Effector memory CD4-positive, alpha-beta T cell (primary cell): ENCODE data around the gene HEY2.
A peak's percentile ranks its signal among the peaks of the same experiment; 100 is the strongest.

Experiments used
- DNase-seq, 3 donors: peaks; one replicate each; pipeline ENCODE4 v3.0.0-alpha.2; 2020
- H3K27ac ChIP-seq: 2 replicates; pipeline ENCODE4 v1.7.0; 2013; ENCODE audit warnings: mild to moderate bottlenecking, low read length, moderate library complexity; ENCODE audit not compliant: insufficient read depth, poor library complexity, severe bottlenecking
- H3K27me3 ChIP-seq: replicated peaks from 2 replicates; pipeline ENCODE4 v1.7.0; 2013; ENCODE audit warnings: mild to moderate bottlenecking, low read length; ENCODE audit not compliant: insufficient read depth, control insufficient read depth, poor library complexity, severe bottlenecking
- H3K36me3 ChIP-seq: 2 replicates; pipeline ENCODE4 v1.7.0; 2013; ENCODE audit warnings: mild to moderate bottlenecking, low read length, moderate library complexity; ENCODE audit not compliant: control insufficient read depth, insufficient read depth
- H3K4me1 ChIP-seq: 2 replicates; pipeline ENCODE4 v1.7.0; 2013; ENCODE audit warnings: low read length, mild to moderate bottlenecking; ENCODE audit not compliant: control insufficient read depth, insufficient read depth, poor library complexity, severe bottlenecking
- H3K4me3 ChIP-seq: 2 replicates; pipeline ENCODE4 v1.7.0; 2013; ENCODE audit warnings: low read length, low read depth, mild to moderate bottlenecking; ENCODE audit not compliant: insufficient read depth, poor library complexity, severe bottlenecking
- H3K9me3 ChIP-seq: 2 replicates; pipeline ENCODE4 v1.7.0; 2013; ENCODE audit warnings: mild to moderate bottlenecking, low read length, moderate library complexity; ENCODE audit not compliant: control insufficient read depth

Gene HEY2

GRCh38 chr6:125787791-125788190 lies 38.4 kb downstream of the HEY2 start:
- Histone ChIP-seq H3K9me3 (no peaks in the 10 kb centered on the region), H3K4me3 (no peak overlapping the region), H3K4me1 (peaks cover 19% of the 10 kb centered on the region), H3K36me3 (no peaks in the 10 kb centered on the region), H3K27me3 (no peaks in the 10 kb centered on the region), H3K27ac (no peak overlapping the region)
- no peak for DNase-seq

DNA sequence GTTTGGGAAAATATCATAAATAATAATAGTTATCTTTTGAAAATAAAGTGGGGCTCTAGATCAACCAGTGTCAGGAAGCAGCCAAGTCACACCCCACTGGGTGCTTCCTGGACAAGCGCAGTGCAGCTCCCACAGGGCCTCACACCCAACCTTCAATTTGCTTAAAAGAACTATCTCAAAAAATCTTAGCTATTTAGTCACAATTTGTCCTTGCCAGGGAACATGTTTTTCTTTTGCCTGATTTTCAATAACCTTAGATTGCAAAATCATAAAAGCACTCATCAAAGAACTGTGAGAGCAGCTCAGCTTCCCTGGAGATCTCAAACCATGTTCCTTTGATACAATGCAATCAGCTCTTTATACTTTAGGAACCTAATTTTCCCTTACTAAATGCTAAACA lies 39.7 kb downstream of the HEY2 start:
- DNase-seq, result no peak
- H3K4me3 ChIP-seq, result no peak overlapping the region
- H3K4me1 ChIP-seq, result peaks cover 29% of the 10 kb centered on the region
- no peaks in the 10 kb centered on the region for H3K9me3 ChIP-seq
- H3K36me3 ChIP-seq, result no peaks in the 10 kb centered on the region
- peak overlapping the region; percentile 86 for H3K27ac ChIP-seq
- H3K27me3 ChIP-seq, result no peaks in the 10 kb centered on the region

GRCh38 chr6:125789576-125790357 lies 40.3 kb downstream of the HEY2 start:
- Histone ChIP-seq H3K27me3 (no peaks in the 10 kb centered on the region), H3K4me1 (peaks cover 29% of the 10 kb centered on the region), H3K9me3 (no peaks in the 10 kb centered on the region), H3K36me3 (no peaks in the 10 kb centered on the region), H3K27ac (peak overlapping the region; percentile 86), H3K4me3 (peak overlapping the region; percentile 90)
- peak in 1 of 3 donors; percentile 5 for DNase-seq

DNA sequence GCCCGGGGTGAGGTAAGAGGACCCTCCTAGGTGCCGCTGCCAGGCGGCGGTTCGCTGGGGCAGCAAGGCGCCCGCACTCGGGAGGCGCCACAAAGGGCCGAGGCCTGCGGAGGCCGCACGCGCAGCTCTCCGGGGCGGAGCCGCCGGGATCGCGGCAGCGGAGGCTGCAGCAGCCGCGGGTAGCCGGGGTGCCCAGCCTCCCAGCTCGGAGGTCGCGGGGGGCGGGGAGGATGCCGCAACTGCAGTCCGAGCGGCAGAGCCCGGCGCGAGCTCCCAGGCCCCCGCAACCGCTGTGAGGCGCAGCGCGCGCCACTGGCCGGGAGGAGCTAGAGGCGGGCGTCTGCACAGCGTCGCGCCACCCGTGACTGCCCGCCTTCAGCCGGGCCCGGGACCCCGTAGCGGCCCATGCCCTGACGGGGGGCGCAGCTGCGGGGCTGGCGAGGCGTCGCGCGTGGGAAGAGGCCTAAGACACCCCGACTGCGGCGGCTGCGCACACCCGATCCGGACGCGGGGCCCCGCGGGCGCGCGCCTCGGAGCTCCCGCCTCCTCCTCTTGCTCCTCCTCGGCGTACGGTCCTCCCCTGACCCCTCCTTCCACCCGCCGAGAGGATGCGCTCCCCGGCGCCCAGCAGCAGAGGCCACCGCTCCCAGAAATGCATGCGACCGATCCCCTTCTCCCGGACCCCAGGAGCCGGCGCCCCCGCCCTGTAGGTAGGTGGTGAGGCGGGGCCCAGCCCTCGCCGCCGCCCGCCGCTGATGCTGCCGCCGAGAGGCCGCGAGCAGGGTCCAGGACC lies 41.1 kb downstream of the HEY2 start, which contains the start of gene NCOA7:
Gene NCOA7 (plus strand): TSS at position 603 of the 793 bp plus-strand sequence. CDS start 24,395 bp downstream, outside the sequence.
- Histone ChIP-seq H3K36me3 (no peaks in the 10 kb centered on the region), H3K4me3 (peak within 1 kb of the TSS; percentile 90), H3K27me3 (no peaks in the 10 kb centered on the region), H3K4me1 (peaks cover 29% of the 10 kb centered on the region), H3K27ac (peak within 1 kb of the TSS; percentile 86), H3K9me3 (no peaks in the 10 kb centered on the region)
- DNase-seq, result peak; percentile 64 to 73 (median 65)

DNA sequence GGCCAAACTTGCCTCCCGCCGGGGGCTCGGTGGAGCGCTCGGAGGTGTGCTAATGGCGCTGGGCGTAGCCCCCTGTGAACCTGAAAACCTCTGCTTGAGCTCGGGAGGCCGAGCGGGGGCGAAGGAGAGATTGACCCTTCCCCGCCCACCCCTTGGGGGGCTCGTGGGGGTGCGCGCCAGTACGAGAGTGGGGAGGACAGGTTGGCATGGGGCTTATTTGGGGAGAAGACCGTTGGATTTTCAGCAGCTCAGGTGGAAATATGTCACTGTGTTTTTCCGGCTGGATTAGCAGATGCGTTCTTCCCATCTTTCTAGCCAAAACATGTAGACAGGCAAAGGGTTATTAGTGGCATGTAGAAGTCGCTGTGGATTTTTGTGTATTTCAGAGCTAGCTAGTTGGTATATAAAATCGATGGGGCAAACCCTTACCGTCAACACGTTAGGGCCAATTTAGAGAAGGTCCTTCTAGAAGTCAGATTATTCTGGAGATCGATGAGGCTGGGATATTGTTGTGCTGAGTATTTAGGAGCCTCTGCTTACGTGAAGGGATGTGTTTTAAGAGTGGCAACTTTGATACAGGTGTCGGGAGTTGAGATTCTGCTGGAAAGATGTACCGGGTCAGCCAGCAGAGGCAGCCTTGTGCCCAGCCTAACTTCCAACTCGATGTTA lies 41.9 kb downstream of the HEY2 start:
- H3K27me3 ChIP-seq, result no peaks in the 10 kb centered on the region
- H3K4me1 ChIP-seq, result peaks cover 29% of the 10 kb centered on the region
- DNase-seq, result peak in 2 of 3 donors; percentile 14 to 20
- H3K36me3 ChIP-seq, result no peaks in the 10 kb centered on the region
- peak overlapping the region; percentile 90 for H3K4me3 ChIP-seq
- no peaks in the 10 kb centered on the region for H3K9me3 ChIP-seq
- peak overlapping the region; percentile 86 for H3K27ac ChIP-seq

GRCh38 chr6:125791820-125792165 lies 42.4 kb downstream of the HEY2 start:
- peaks cover 29% of the 10 kb centered on the region for H3K4me1 ChIP-seq
- no peak for DNase-seq
- H3K27ac ChIP-seq, result peak overlapping the region; percentile 86
- no peaks in the 10 kb centered on the region for H3K9me3 ChIP-seq
- peak overlapping the region; percentile 90 for H3K4me3 ChIP-seq
- no peaks in the 10 kb centered on the region for H3K36me3 ChIP-seq
- no peaks in the 10 kb centered on the region for H3K27me3 ChIP-seq

DNA sequence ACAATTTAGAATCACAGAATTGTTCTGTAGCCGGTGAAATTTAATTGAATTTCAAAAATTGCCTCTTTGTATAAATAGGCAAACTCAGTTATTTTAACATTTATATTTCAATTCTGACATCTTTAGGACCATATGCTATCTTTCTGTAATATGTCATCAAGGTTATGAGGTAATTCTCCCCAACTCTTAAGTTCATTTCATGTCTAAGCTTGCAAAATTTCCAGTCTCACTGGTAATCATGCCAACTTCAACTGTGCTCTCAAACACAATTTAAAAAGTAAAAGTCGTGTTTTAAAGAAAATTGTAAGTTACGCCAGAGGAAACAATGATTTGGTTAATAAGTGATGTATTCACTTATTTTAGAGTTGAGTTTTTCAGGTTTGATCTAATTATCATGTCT lies 42.7 kb downstream of the HEY2 start:
- H3K4me3 ChIP-seq, result no peak overlapping the region
- peaks cover 29% of the 10 kb centered on the region for H3K4me1 ChIP-seq
- H3K36me3 ChIP-seq, result no peaks in the 10 kb centered on the region
- H3K27me3 ChIP-seq, result no peaks in the 10 kb centered on the region
- no peaks in the 10 kb centered on the region for H3K9me3 ChIP-seq
- no peak for DNase-seq
- no peak overlapping the region for H3K27ac ChIP-seq

GRCh38 chr6:125792680-125793079 lies 43.2 kb downstream of the HEY2 start:
- no peak overlapping the region for H3K4me3 ChIP-seq
- no peaks in the 10 kb centered on the region for H3K9me3 ChIP-seq
- no peaks in the 10 kb centered on the region for H3K27me3 ChIP-seq
- no peak for DNase-seq
- peaks cover 29% of the 10 kb centered on the region for H3K4me1 ChIP-seq
- no peak overlapping the region for H3K27ac ChIP-seq
- H3K36me3 ChIP-seq, result no peaks in the 10 kb centered on the region

DNA sequence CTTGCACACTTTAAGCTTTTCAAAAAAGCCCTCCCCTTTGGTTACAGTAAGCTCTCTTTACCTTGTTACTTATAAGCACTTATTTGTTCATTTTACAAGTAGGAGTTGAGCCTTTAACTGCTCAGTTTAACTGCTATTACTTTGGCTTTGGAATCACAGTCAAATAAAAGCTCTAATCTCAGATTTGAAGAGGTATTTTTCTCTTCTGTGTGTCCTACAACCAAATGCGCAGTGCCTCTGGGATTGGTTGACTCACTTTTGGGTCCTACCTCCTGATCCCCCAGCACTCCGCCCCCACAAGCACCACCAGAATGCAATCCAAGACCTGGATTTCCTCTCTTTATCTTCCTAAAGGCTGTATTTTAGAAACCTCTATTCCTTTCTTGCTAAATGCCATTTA lies 43.8 kb downstream of the HEY2 start:
- H3K27me3 ChIP-seq, result no peaks in the 10 kb centered on the region
- H3K9me3 ChIP-seq, result no peaks in the 10 kb centered on the region
- DNase-seq, result no peak
- no peaks in the 10 kb centered on the region for H3K36me3 ChIP-seq
- no peak overlapping the region for H3K27ac ChIP-seq
- peaks cover 29% of the 10 kb centered on the region for H3K4me1 ChIP-seq
- H3K4me3 ChIP-seq, result no peak overlapping the region
